NCI-H146 treated with DMSO at 0.1 percent for 48 hours (cell line): ENCODE measurements around the gene LLCFC1.

Source experiments
- DNase-seq: peaks from one replicate; lab custom pipeline; 2025; ENCODE audit not compliant: unreplicated experiment; lab: John Stamatoyannopoulos, UW

The LLCFC1 gene

GRCh38 chr7:142939226-142939910, at the start of gene LLCFC1:
Gene LLCFC1 (plus strand): TSS chr7:142939484. CDS start chr7:142939622, 138 bp downstream.
- no peak for DNase-seq

DNA sequence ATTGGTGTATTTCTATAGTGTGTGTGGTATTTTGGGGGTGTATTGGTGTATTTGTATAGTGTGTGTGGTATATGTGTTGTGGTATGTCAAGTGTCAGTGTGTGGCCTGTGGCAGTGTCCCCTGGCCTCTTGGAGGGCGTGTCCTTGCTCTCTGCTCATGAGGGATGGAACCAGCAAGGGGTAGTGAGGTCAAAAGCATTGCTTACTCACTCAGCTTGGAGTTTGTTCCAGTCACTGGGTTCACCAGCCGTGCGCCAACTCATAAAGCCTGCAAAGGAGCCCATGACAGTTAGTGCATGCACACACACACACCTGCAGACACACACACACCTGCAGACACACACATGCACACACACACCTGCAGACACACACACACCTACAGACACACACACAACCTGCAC, 49.5 kb upstream of the LLCFC1 start:
- no peak for DNase-seq

DNA sequence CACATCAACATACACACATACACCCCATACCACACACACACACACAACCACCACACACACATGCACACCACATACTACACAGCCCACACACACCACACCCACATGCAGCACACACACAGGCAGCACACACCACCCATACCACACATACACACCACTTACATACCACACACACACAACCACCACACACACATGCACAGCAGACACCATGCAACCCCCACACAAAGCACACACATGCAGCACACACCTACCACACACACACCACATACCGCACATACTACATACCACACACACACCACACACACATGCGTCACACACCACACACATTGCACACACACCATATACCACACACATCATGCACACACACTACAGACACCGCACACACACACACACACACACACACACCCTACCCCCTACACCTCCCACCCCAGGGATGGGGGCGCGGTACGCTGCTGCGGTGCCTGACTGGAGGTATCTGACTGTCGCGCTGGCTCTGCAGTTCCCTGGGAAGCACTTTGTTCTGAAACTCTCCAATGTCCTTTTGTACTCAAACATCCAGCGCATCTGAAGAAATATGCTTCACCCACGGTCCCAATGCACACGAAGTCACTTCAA, 48.3 kb upstream of the LLCFC1 start:
- no peak for DNase-seq

GRCh38 chr7:142891490-142892082, 47.7 kb upstream of the LLCFC1 start:
- DNase-seq, result no peak

- DNase-seq, result no peak
Measured at GRCh38 chr7:142892951-142893350, 46.3 kb upstream of the LLCFC1 start.

DNA sequence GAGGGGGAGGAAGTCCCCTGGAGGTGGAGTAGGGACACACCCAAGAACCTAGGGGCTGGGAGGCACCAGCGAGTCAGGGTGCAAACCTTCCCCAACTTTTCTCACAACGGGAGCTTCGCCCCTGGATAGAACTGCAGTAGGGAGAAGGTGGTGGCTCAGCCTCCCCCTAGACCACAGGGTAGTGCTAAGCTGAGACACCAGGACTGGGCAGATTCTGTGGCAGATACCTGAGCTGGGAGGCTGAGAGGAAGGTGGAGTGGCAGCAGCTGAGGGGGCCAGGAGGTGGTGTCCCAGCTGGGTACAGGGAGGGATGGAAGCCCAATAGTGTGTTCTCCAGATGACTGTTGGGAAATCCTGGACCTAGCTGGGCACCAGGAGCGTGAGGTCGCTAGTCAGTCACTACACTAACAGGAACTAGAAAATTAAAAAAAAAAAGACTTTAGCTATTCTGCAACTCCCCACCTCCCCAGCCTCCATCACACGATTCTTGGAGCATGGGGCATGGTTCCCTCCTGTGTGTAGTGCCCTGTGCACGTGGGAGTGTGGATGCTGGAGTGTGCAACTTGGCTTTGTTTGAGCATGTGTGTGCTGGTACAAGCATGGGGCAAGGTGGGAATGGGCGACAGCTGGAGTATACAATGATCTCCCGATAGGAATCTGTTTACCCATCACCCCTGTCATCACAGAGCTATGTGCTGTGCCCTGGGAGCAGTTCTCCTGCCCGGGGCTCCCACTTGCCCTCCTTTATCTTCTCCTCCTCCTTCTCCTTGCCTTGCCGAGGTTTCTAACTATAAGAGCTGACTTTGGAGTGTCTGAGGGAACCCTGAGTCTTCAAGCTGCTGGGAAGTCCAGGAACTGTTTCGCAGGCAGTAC, 44.9 kb upstream of the LLCFC1 start:
- no peak for DNase-seq

DNA sequence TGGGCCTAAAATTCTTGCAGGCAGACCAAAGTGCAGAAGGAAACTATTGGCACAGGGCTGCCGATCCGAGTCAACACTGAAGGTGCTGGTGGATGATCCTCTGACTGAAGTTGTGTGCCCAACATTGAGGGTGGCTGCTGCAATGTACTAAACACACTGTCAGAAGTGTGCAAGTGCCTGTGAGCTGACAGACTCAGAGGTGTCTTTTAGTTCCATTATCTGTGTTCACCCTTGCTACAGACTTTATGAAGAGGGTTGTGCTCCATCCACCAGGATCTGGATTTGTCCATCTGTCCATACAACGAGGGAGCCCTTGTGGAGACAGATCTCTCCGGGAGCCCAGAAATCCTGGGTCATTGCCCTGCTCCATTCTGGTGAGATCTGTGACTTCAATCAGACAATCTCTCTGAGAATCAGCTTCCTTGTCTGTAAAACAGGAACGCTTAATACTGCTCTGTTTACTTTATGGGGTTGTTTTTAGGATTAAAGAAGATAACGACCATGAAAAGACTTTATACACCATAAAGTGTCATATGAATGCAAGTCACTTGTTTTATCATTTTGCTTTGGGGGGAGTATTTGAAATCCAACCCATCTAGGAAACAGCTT, 44.2 kb upstream of the LLCFC1 start:
- DNase-seq, result no peak

GRCh38 chr7:142896151-142896550, 43.1 kb upstream of the LLCFC1 start:
- no peak for DNase-seq

DNA sequence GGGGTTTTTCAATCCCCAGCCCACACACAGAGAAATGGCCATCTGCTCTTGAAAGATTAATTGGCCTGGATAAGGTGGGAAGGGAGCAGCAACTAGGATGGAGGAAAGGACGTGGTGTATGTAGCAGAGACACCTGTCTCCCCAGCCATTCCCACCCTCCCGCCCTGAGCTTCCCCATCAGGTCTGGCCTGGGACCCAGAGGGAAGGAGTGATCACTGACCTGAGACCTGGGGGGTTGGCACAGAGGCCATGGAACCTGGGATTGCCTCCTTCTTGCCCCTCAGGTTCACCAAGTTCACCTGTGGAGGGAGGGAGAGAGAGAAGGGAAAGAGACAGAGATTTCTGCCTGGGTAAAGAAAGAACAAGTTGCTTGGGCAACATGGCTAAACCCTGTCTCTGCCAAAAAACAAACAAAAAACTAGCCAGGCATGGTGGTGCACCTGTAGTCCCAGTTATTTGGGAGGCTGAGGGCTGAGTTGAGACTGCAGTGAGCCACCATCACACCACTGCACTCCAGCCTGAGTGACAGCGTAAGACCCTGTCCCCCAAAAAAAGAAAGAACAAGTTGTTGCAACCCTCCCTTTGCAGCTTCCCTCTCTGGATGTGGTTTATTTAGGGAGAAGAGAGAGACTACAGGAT, 42.4 kb upstream of the LLCFC1 start:
- no peak for DNase-seq

- DNase-seq, result no peak
Measured at GRCh38 chr7:142897691-142898090, 41.6 kb upstream of the LLCFC1 start.

GRCh38 chr7:142898377-142899170, 40.7 kb upstream of the LLCFC1 start:
- DNase-seq, result no peak

DNA sequence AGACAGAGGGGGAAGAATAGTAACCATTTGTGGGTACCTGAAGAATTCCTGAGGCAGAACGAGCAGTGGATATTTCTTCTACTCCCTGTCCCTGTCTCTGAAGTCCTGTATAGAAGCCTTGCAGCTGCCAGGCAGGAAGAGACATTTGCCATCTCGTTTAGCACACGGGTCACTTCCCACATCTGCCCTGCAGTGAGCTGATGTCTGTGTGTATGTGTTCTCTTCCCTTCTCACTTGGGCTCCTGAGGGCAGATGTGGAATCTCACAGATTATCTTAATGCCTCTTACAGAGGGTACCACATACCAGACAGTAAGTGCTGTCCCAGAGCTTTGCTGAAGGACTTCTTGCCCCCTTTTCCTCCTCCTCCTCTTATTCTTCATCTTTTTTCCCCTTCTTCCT, 39.6 kb upstream of the LLCFC1 start:
- no peak for DNase-seq

- no peak for DNase-seq
Measured at GRCh38 chr7:142901426-142902259, 37.6 kb upstream of the LLCFC1 start.

DNA sequence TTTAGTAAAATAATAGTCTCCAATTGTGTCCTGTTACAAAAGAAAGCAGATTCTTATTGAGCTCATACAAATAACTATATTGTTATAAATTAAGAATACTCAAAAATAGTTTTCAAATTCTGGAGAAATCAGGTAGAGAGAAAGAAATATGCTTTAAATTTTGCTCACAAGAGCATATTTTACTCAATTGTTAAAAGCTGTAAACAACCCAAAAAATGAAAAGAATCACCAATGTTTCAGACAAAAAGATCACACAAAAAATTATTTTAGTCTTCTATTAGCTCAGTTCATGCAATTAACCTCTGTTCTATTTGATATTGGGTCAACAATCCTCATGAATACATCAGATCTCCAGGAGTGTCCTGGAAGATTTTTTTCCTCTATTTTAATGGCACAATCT, 35.2 kb upstream of the LLCFC1 start:
- no peak for DNase-seq

DNA sequence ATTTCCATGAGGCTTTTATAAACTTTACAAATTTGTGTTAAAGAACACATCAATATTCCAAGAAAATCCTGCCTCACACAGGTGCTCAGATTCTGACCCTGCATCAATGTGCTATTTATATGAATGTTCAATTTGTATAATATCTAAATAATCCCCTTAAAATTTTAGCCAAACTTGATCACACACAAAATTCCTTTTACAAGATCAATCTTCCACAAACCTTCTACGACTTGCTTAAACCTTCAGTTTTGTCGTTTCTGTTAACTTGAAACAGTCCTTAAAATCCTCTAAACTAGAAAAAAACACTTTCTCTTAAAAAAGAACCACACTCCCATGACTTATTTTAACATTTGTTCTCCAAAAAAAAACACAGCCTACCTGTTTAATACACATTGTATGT, 33.5 kb upstream of the LLCFC1 start:
- DNase-seq, result no peak

GRCh38 chr7:142906643-142907042, 32.6 kb upstream of the LLCFC1 start:
- DNase-seq, result no peak

- DNase-seq, result no peak
Measured at GRCh38 chr7:142908290-142908689, 31.0 kb upstream of the LLCFC1 start.

- DNase-seq, result no peak
Measured at GRCh38 chr7:142908921-142909890, 30.1 kb upstream of the LLCFC1 start.
